GM23338 (cell line): ENCODE measurements around the gene ROBO1. TPM values are rescaled to one million over a fixed set of nuclear protein-coding genes. Genes with fewer than 3 reads are reported as not detected.

Source experiments
- ATAC-seq: fragments of 200-7000 bp; cut with Tn5 transposase; 3 replicates; pipeline ENCODE4 v1.9.1; 2020
- DNase-seq: peaks from one replicate; pipeline ENCODE4 v3.0.0-alpha.2; 2015; ENCODE audit warnings: low spot score
- H2AFZ ChIP-seq: fragments of 200-600 bp; sonication (generic); 2 replicates; pipeline ENCODE4 v1.8.0; 2016; ENCODE audit warnings: antibody characterized with exemption, mild to moderate bottlenecking, moderate library complexity
- H3F3A ChIP-seq: fragments of 200-600 bp; sonication (generic); replicated peaks from 2 replicates; pipeline ENCODE4 v1.8.0; 2017; ENCODE audit warnings: antibody characterized with exemption, mixed run types, low read depth
- H3K27ac ChIP-seq: fragments of 200-600 bp; sonication (generic); 2 replicates; pipeline ENCODE4 v1.6.1; 2016; ENCODE audit warnings: low read depth
- H3K27me3 ChIP-seq: fragments of 200-600 bp; sonication (generic); 2 replicates; pipeline ENCODE4 v1.8.0; 2016; ENCODE audit warnings: mild to moderate bottlenecking, mixed run types, moderate library complexity; ENCODE audit not compliant: insufficient read depth
- H3K36me3 ChIP-seq: fragments of 200-600 bp; sonication (generic); 2 replicates; pipeline ENCODE4 v1.8.0; 2016; ENCODE audit warnings: mild to moderate bottlenecking; ENCODE audit not compliant: insufficient read depth
- H3K4me1 ChIP-seq: fragments of 200-600 bp; sonication (generic); 2 replicates; pipeline ENCODE4 v1.8.0; 2016; ENCODE audit warnings: mild to moderate bottlenecking, moderate library complexity; ENCODE audit not compliant: insufficient read depth
- H3K4me2 ChIP-seq: fragments of 200-600 bp; sonication (generic); 2 replicates; pipeline ENCODE4 v1.7.1; 2017; ENCODE audit warnings: mixed run types
- H3K4me3 ChIP-seq: fragments of 200-600 bp; sonication (generic); 2 replicates; pipeline ENCODE4 v1.6.1; 2016; ENCODE audit warnings: mixed run types
- H3K79me2 ChIP-seq: fragments of 200-600 bp; sonication (generic); replicated peaks from 2 replicates; pipeline ENCODE4 v1.8.0; 2017; ENCODE audit warnings: mild to moderate bottlenecking; ENCODE audit not compliant: insufficient read depth
- H3K9me2 ChIP-seq: fragments of 200-600 bp; sonication (generic); 2 replicates; pipeline ENCODE4 v1.8.0; 2017; ENCODE audit not compliant: insufficient read depth
- H4K20me1 ChIP-seq: fragments of 200-600 bp; sonication (generic); replicated peaks from 2 replicates; pipeline ENCODE4 v1.8.0; 2017; ENCODE audit warnings: mild to moderate bottlenecking; ENCODE audit not compliant: insufficient read depth
- H3K27ac Mint-ChIP-seq: 2 replicates; pipeline ENCODE4 v1.8.0; 2020; ENCODE audit warnings: inconsistent platforms, mild to moderate bottlenecking, moderate library complexity, mixed read lengths
- H3K27me3 Mint-ChIP-seq: 3 replicates; pipeline ENCODE4 v1.8.0; 2022; ENCODE audit warnings: low read depth, mild to moderate bottlenecking, moderate library complexity, mixed read lengths, inconsistent platforms; ENCODE audit not compliant: insufficient read depth, poor library complexity
- H3K36me3 Mint-ChIP-seq: 3 replicates; pipeline ENCODE4 v1.8.0; 2021; ENCODE audit warnings: low read depth, mild to moderate bottlenecking, inconsistent platforms, moderate library complexity, mixed read lengths
- H3K4me1 Mint-ChIP-seq: 3 replicates; pipeline ENCODE4 v1.8.0; 2020; ENCODE audit warnings: mild to moderate bottlenecking, inconsistent platforms, mixed read lengths
- H3K4me3 Mint-ChIP-seq: 3 replicates; pipeline ENCODE4 v1.8.0; 2021; ENCODE audit warnings: moderate library complexity, mild to moderate bottlenecking, inconsistent platforms, mixed read lengths
- H3K9me3 Mint-ChIP-seq: 3 replicates; pipeline ENCODE4 v1.8.0; 2020; ENCODE audit warnings: moderate library complexity, mild to moderate bottlenecking, inconsistent platforms, mixed read lengths
- CREB1 ChIP-seq: fragments of 250-450 bp; sonication (Bioruptor Pico); IDR thresholded peaks from 2 replicates; pipeline ENCODE4 v1.5.0; 2020; ENCODE audit warnings: low read depth, mild to moderate bottlenecking, moderate library complexity
- ETS1 ChIP-seq: IDR thresholded peaks from 2 replicates; pipeline ENCODE4 v1.6.1; 2016; ENCODE audit warnings: antibody characterized with exemption
- EZH2 ChIP-seq: fragments of 200-600 bp; sonication (generic); IDR thresholded peaks from one replicate; pipeline ENCODE4 v1.8.0; 2017; ENCODE audit warnings: antibody characterized with exemption, mild to moderate bottlenecking, low read depth; ENCODE audit not compliant: unreplicated experiment
- EZH2phosphoT487 ChIP-seq: fragments of 200-600 bp; sonication (generic); IDR thresholded peaks from one replicate; pipeline ENCODE4 v1.8.1; 2018; ENCODE audit warnings: antibody characterized with exemption; ENCODE audit not compliant: unreplicated experiment
- JUNB ChIP-seq: IDR thresholded peaks from one replicate; pipeline ENCODE4 v1.6.1; 2016; ENCODE audit warnings: antibody characterized with exemption; ENCODE audit not compliant: unreplicated experiment
- NANOG ChIP-seq: IDR thresholded peaks from 2 replicates; pipeline ENCODE4 v1.6.1; 2016; ENCODE audit warnings: antibody characterized with exemption, borderline replicate concordance
- POLR2AphosphoS5 ChIP-seq: IDR thresholded peaks from 2 replicates; pipeline ENCODE4 v1.6.1; 2016; ENCODE audit warnings: antibody characterized with exemption, low read depth
- STAT1 ChIP-seq: IDR thresholded peaks from one replicate; pipeline ENCODE4 v1.6.1; 2016; ENCODE audit warnings: antibody characterized with exemption; ENCODE audit not compliant: unreplicated experiment
- ZNF331 ChIP-seq: fragments of 250-450 bp; sonication (Bioruptor Pico); IDR thresholded peaks from 2 replicates; pipeline ENCODE4 v1.5.0; 2020; ENCODE audit warnings: low read depth, mild to moderate bottlenecking, moderate library complexity
- ZNF462 ChIP-seq: fragments of 250-450 bp; sonication (Bioruptor Pico); IDR thresholded peaks from 2 replicates; pipeline ENCODE4 v1.5.0; 2020; ENCODE audit warnings: mild to moderate bottlenecking, moderate library complexity
- polyA plus RNA-seq: library from polyadenylated mRNA; unstranded; fragments of >200 nt; fragmentation: Nextera tagmentation; extraction: Ambion mirVana; gene quantifications from 2 replicates; pipeline ENCODE4 v1.2.1, GENCODE V29; 2016
- total RNA-seq: library from RNA; depleted of rRNA; stranded (reverse); fragments of >200 nt; shearing (Covaris generic); gene quantifications from 2 replicates; pipeline ENCODE4 v1.2.3, GENCODE V29; 2014
- TF ChIP-seq, protein P1 (sequence below), 2 experiments: fragments of 200-600 bp in 1 of 2; sonication (generic) in 1 of 2; conservative IDR thresholded peaks; 2 replicates each; pipeline versions ENCODE4 v1.5.1 to v1.6.1; 2016 to 2017; ENCODE audit warnings: antibody characterized with exemption in 2 of 2, low read depth in 2 of 2, mild to moderate bottlenecking in 2 of 2, moderate library complexity in 1 of 2

Gene ROBO1
- total and polyA plus RNA-seq, 2 experiments from 2014 or later = 19.2 to 78.3 TPM

DNA sequence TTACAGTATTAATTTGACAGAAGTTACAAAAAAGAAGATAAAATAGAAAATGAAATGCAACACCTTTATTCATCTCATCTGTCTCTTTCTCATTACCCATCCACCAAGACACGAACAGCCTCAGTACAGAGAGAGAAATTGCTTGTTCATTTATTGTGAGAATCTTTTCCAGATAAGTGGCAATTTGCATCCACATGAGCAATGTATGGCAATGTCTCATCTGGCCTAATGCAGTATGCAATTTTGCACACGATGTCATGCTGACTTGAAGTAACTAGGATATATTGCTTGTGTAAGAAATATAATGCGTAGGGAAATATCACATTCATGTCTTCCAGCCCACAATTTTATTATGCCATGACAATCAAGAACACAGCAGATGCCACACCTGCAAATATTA is 866.9 kb downstream of the ROBO1 start:
- no peaks in the 10 kb centered on the region for H3K36me3 ChIP-seq
- Mint-ChIP-seq H3K27ac (no peak overlapping the region), H3K9me3 (no peaks in the 10 kb centered on the region), H3K4me3 (no peak overlapping the region), H3K27me3 (peaks cover 3% of the 10 kb centered on the region), H3K36me3 (no peaks in the 10 kb centered on the region), H3K4me1 (peaks cover 15% of the 10 kb centered on the region)
- DNase-seq (no peak), ATAC-seq (no peak)
- no peak overlapping the region for H3K4me3 ChIP-seq
- H3F3A ChIP-seq = no peaks in the 10 kb centered on the region
- no peaks in the 10 kb centered on the region for H3K27me3 ChIP-seq
- peaks cover 9% of the 10 kb centered on the region for H3K4me1 ChIP-seq
- H2AFZ ChIP-seq = no peak overlapping the region
- no peak overlapping the region for H3K4me2 ChIP-seq
- no peaks in the 10 kb centered on the region for H3K79me2 ChIP-seq
- H3K9me2 ChIP-seq = no peaks in the 10 kb centered on the region
- TF ChIP-seq POLR2AphosphoS5 = no peak
- no peak for TF ChIP-seq JUNB
- TF ChIP-seq ZNF331 (CRISPR knock-in tag) = no peak
- no peak for TF ChIP-seq NANOG
- no peaks in the 10 kb centered on the region for H4K20me1 ChIP-seq
- no peak overlapping the region for H3K27ac ChIP-seq

DNA sequence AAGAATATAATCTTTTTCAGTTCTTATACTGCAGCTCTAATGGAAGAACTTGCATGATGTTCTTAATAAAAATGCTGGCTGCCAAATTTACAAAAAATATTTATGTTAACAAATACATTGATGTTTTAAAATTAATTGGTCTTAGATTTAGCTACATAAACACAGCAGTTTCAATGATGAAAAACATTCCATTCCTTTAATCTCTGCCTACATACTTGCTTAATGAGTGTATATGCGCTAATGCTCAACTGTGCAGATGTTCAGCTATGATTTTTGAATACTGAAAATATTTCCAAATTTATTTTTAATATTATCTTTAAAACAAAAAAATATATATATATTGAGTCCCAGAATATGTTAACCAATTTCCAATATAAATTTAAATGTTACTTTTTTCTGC is 867.4 kb downstream of the ROBO1 start:
- H3K36me3 Mint-ChIP-seq = no peaks in the 10 kb centered on the region
- no peak overlapping the region for H3K4me2 ChIP-seq
- H3K27ac Mint-ChIP-seq = no peak overlapping the region
- no peak overlapping the region for H3K4me3 ChIP-seq
- H3K4me1 Mint-ChIP-seq = peaks cover 15% of the 10 kb centered on the region
- no peaks in the 10 kb centered on the region for H4K20me1 ChIP-seq
- peaks cover 12% of the 10 kb centered on the region for H3K4me1 ChIP-seq
- H2AFZ ChIP-seq = no peak overlapping the region
- no peak overlapping the region for H3K27ac ChIP-seq
- no peaks in the 10 kb centered on the region for H3K27me3 ChIP-seq
- H3K4me3 Mint-ChIP-seq = no peak overlapping the region
- H3K36me3 ChIP-seq = no peaks in the 10 kb centered on the region
- ATAC-seq (no peak), DNase-seq (no peak)
- H3K9me2 ChIP-seq = no peaks in the 10 kb centered on the region
- peaks cover 3% of the 10 kb centered on the region for H3K27me3 Mint-ChIP-seq
- no peaks in the 10 kb centered on the region for H3K9me3 Mint-ChIP-seq
- H3F3A ChIP-seq = no peaks in the 10 kb centered on the region
- no peaks in the 10 kb centered on the region for H3K79me2 ChIP-seq
- TF ChIP-seq STAT1 (no peak), JUNB (no peak), EZH2 (no peak), POLR2AphosphoS5 (no peak), ZNF331 (CRISPR knock-in tag) (no peak), EZH2phosphoT487 (no peak), ZNF462 (CRISPR knock-in tag) (no peak), NANOG (no peak), ETS1 (no peak), CREB1 (no peak)
- TF ChIP-seq, protein P1, sequence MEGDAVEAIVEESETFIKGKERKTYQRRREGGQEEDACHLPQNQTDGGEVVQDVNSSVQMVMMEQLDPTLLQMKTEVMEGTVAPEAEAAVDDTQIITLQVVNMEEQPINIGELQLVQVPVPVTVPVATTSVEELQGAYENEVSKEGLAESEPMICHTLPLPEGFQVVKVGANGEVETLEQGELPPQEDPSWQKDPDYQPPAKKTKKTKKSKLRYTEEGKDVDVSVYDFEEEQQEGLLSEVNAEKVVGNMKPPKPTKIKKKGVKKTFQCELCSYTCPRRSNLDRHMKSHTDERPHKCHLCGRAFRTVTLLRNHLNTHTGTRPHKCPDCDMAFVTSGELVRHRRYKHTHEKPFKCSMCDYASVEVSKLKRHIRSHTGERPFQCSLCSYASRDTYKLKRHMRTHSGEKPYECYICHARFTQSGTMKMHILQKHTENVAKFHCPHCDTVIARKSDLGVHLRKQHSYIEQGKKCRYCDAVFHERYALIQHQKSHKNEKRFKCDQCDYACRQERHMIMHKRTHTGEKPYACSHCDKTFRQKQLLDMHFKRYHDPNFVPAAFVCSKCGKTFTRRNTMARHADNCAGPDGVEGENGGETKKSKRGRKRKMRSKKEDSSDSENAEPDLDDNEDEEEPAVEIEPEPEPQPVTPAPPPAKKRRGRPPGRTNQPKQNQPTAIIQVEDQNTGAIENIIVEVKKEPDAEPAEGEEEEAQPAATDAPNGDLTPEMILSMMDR (conservative IDR thresholded peaks at IDR 0.05; ENCODE audit: low read depth in 2 of 2) = no peak
